ENCODE results near the gene ZNF230. TPM values are rescaled to one million over a fixed set of nuclear protein-coding genes. Genes with fewer than 3 reads are reported as not detected.

ZNF230 gene
- total RNA-seq, 2 experiments from 2014 or later = 1.6 to 1.8 TPM

- intact Hi-C loops (cut with micrococcal nuclease; ENCODE audit: unreplicated experiment) = no loop called here
- Histone ChIP-seq H2AFZ (ENCODE audit: low read length) (no peak overlapping the region), H3K27ac (ENCODE audit: low read depth, low read length, poor library complexity, severe bottlenecking) (no peak overlapping the region), H3K36me3 (ENCODE audit: insufficient read depth, low read length) (peaks cover 25% of the 10 kb centered on the region), H3K4me1 (ENCODE audit: insufficient read depth, low read length, poor library complexity, severe bottlenecking) (no peaks in the 10 kb centered on the region), H3K9me2 (ENCODE audit: insufficient read depth, low read length) (no peaks in the 10 kb centered on the region), H3K4me3 (ENCODE audit: low read depth, low read length, poor library complexity, severe bottlenecking) (no peak overlapping the region), H3K79me2 (ENCODE audit: insufficient read depth, low read depth, low read length) (no peaks in the 10 kb centered on the region), H4K20me1 (ENCODE audit: insufficient read depth, low read length) (no peaks in the 10 kb centered on the region), H3K9me3 (ENCODE audit: low read length) (no peaks in the 10 kb centered on the region), H3K4me2 (ENCODE audit: low read length) (no peak overlapping the region)
- no peak for DNase-seq (ENCODE audit: low spot score)
- no TSS peak for BruUV-seq (replicated peaks)
- ChIA-PET POLR2A (no interaction called here), CTCF (ENCODE audit: unreplicated experiment) (no interaction called here)
- no peak for TF ChIP-seq CTCF (conservative IDR thresholded peaks at IDR 0.05; ENCODE audit: low read length)
These were observed 7.7 kb downstream of the ZNF230 start for GRCh38 chr19:44010468-44010867.

- Histone ChIP-seq H3K4me3 (ENCODE audit: low read depth, low read length, poor library complexity, severe bottlenecking) (no peak overlapping the region), H3K4me1 (ENCODE audit: insufficient read depth, low read length, poor library complexity, severe bottlenecking) (no peaks in the 10 kb centered on the region), H2AFZ (ENCODE audit: low read length) (no peak overlapping the region), H3K27ac (ENCODE audit: low read depth, low read length, poor library complexity, severe bottlenecking) (no peak overlapping the region), H3K79me2 (ENCODE audit: insufficient read depth, low read depth, low read length) (no peaks in the 10 kb centered on the region), H3K36me3 (ENCODE audit: insufficient read depth, low read length) (no peaks in the 10 kb centered on the region), H3K4me2 (ENCODE audit: low read length) (no peak overlapping the region), H4K20me1 (ENCODE audit: insufficient read depth, low read length) (no peaks in the 10 kb centered on the region), H3K9me3 (ENCODE audit: low read length) (no peaks in the 10 kb centered on the region), H3K9me2 (ENCODE audit: insufficient read depth, low read length) (no peaks in the 10 kb centered on the region)
- DNase-seq (ENCODE audit: low spot score) = no peak
- BruUV-seq (replicated peaks) = no TSS peak
- ChIA-PET POLR2A (no interaction called here), CTCF (ENCODE audit: unreplicated experiment) (no interaction called here)
- TF ChIP-seq CTCF (conservative IDR thresholded peaks at IDR 0.05; ENCODE audit: low read length) = no peak
- no peak for TF ChIP-seq EZH2phosphoT487 (IDR thresholded peaks at IDR 0.05; ENCODE audit: borderline replicate concordance, low read depth, low read length)
- intact Hi-C loops (cut with micrococcal nuclease; ENCODE audit: unreplicated experiment) = no loop called here
These were observed 16.7 kb downstream of the ZNF230 start for GRCh38 chr19:44019498-44019897.

- no peaks in the 10 kb centered on the region for H3K36me3 ChIP-seq (ENCODE audit: insufficient read depth, low read length)
- CTCF ChIA-PET (ENCODE audit: unreplicated experiment) = no interaction called here
- no peak overlapping the region for H3K4me3 ChIP-seq (ENCODE audit: low read depth, low read length, poor library complexity, severe bottlenecking)
- no peaks in the 10 kb centered on the region for H4K20me1 ChIP-seq (ENCODE audit: insufficient read depth, low read length)
- TF ChIP-seq CTCF (conservative IDR thresholded peaks at IDR 0.05; ENCODE audit: low read length) = no peak
- TF ChIP-seq EZH2phosphoT487 (IDR thresholded peaks at IDR 0.05; ENCODE audit: borderline replicate concordance, low read depth, low read length) = no peak
- H3K79me2 ChIP-seq (ENCODE audit: insufficient read depth, low read depth, low read length) = no peaks in the 10 kb centered on the region
- H3K4me2 ChIP-seq (ENCODE audit: low read length) = no peak overlapping the region
- no peak overlapping the region for H3K27ac ChIP-seq (ENCODE audit: low read depth, low read length, poor library complexity, severe bottlenecking)
- H3K9me2 ChIP-seq (ENCODE audit: insufficient read depth, low read length) = no peaks in the 10 kb centered on the region
- no peaks in the 10 kb centered on the region for H3K4me1 ChIP-seq (ENCODE audit: insufficient read depth, low read length, poor library complexity, severe bottlenecking)
- no peaks in the 10 kb centered on the region for H3K9me3 ChIP-seq (ENCODE audit: low read length)
- intact Hi-C loops (cut with micrococcal nuclease; ENCODE audit: unreplicated experiment) = no loop called here
- BruUV-seq (replicated peaks) = no TSS peak
- no peak for DNase-seq (ENCODE audit: low spot score)
- no peak overlapping the region for H2AFZ ChIP-seq (ENCODE audit: low read length)
- POLR2A ChIA-PET = interaction anchor here (0.7 kb wide), 1 partner anchor 18 kb away, joined by 3 read pairs; the partner anchor contains the start of gene ZNF230
These were observed 18.5 kb downstream of the ZNF230 start for GRCh38 chr19:44021221-44021620.
